Peyer's patch (tissue), 4 donors: Measurements from ENCODE around the gene TBL1X. TPM values are rescaled to one million over a fixed set of nuclear protein-coding genes. Genes with fewer than 3 reads are reported as not detected.

ENCODE experiments used
- DNase-seq, 3 donors: peaks; one replicate each; pipeline ENCODE4 v3.0.0-alpha.2; 2017 to 2019
- H3K27ac ChIP-seq, 4 donors: fragments of 200-600 bp; sonication (generic); one replicate each; pipeline ENCODE4 v1.5.1; 2016 to 2019
- H3K27me3 ChIP-seq, 2 donors: fragments of 200-600 bp; sonication (generic); one replicate each; pipeline ENCODE4 v1.5.1; 2019
- H3K36me3 ChIP-seq, 3 donors: fragments of 200-600 bp; sonication (generic); one replicate each; pipeline ENCODE4 v1.5.1; 2016 to 2019
- H3K4me1 ChIP-seq, 4 donors: fragments of 200-600 bp; sonication (generic); one replicate each; pipeline ENCODE4 v1.5.1; 2016 to 2019
- H3K4me3 ChIP-seq, 4 donors: fragments of 200-600 bp; sonication (generic); 1 replicate in 3 of 4; 2 replicates in 1 of 4; pipeline ENCODE4 v1.5.1; 2016 to 2019; ENCODE audit warnings: mild to moderate bottlenecking in 1 of 4
- H3K9me3 ChIP-seq, 4 donors: fragments of 200-600 bp; sonication (generic); one replicate each; pipeline ENCODE4 v1.5.1; 2016 to 2019; ENCODE audit warnings: mild to moderate bottlenecking in 1 of 4
- POLR2A ChIP-seq, 2 donors: fragments of 450-650 bp; IDR thresholded peaks; one replicate each; pipeline ENCODE4 v1.5.1; 2017; ENCODE audit warnings: antibody characterized with exemption in 2 of 2, mild to moderate bottlenecking in 2 of 2, moderate library complexity in 2 of 2
- total RNA-seq, 4 donors: library from RNA; depleted of rRNA; stranded (reverse); fragments of >200 nt; gene quantifications; one replicate each; pipeline ENCODE4 v1.1.0, GENCODE V29; 2016
- TF ChIP-seq, protein P1 (sequence below), 6 experiments: fragments of 450-650 bp in 4 of 6; fragments of 200-600 bp in 2 of 6; sonication (generic) in 1 of 6; IDR thresholded peaks; one replicate each; pipeline ENCODE4 v1.5.1; 2017 to 2019; ENCODE audit warnings: antibody characterized with exemption in 6 of 6, mild to moderate bottlenecking in 3 of 6, moderate library complexity in 1 of 6

TBL1X gene
- total RNA-seq, 4 donors from 2014 or later = 3.9 to 29.7 (median 5.0) TPM

DNA sequence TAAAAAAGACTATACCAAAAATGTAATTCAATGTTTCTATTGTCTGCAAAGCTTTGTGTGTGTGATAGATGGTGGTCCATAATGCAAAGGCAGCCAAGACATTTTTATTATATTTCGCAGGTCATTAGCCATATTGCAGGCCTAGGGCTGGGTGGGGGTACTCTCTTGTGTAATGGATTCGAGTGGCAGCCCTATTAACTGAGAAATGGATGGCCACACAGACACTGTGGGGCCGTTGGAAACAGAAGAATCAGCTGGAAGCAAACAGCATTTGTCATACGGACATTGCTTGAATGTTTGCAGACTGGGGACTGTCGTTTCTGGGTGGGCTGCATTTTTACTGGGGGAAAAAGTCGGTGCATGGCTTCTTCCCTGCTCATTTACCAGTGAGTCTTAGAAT, 199.4 kb downstream of the TBL1X start:
- no peak for DNase-seq
- H3K27ac ChIP-seq = no peak overlapping the region
- TF ChIP-seq, protein P1, sequence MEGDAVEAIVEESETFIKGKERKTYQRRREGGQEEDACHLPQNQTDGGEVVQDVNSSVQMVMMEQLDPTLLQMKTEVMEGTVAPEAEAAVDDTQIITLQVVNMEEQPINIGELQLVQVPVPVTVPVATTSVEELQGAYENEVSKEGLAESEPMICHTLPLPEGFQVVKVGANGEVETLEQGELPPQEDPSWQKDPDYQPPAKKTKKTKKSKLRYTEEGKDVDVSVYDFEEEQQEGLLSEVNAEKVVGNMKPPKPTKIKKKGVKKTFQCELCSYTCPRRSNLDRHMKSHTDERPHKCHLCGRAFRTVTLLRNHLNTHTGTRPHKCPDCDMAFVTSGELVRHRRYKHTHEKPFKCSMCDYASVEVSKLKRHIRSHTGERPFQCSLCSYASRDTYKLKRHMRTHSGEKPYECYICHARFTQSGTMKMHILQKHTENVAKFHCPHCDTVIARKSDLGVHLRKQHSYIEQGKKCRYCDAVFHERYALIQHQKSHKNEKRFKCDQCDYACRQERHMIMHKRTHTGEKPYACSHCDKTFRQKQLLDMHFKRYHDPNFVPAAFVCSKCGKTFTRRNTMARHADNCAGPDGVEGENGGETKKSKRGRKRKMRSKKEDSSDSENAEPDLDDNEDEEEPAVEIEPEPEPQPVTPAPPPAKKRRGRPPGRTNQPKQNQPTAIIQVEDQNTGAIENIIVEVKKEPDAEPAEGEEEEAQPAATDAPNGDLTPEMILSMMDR (IDR thresholded peaks at IDR 0.05) = no peak
- no peak for TF ChIP-seq POLR2A (IDR thresholded peaks at IDR 0.05)
- no peak overlapping the region for H3K4me3 ChIP-seq
- no peaks in the 10 kb centered on the region for H3K4me1 ChIP-seq
- H3K27me3 ChIP-seq = no peaks in the 10 kb centered on the region
- H3K36me3 ChIP-seq = no peaks in the 10 kb centered on the region
- no peaks in the 10 kb centered on the region for H3K9me3 ChIP-seq

DNA sequence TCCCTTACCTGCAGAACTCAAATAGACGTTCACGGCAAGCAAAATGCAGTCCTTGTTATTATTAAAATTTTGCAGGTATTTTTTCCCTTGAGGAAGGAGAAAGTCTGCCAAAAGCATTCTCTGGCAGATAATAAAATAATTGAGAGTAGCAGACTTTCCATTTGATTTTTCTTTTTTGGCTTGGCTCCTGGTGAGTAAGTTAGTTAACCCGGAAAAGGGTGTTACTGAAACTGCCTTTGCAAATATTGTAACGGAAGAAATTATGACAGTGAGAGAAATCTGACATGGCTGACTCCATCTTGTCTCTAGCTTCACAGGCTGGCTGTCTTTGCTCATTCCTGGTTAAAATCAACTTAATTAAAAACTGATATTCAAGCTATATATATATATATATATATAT, 200.3 kb downstream of the TBL1X start:
- TF ChIP-seq, protein P1 (IDR thresholded peaks at IDR 0.05) = no peak
- TF ChIP-seq POLR2A (IDR thresholded peaks at IDR 0.05) = no peak
- Histone ChIP-seq H3K4me3 (no peak overlapping the region), H3K9me3 (no peaks in the 10 kb centered on the region), H3K4me1 (no peaks in the 10 kb centered on the region), H3K27ac (no peak overlapping the region), H3K36me3 (no peaks in the 10 kb centered on the region), H3K27me3 (no peaks in the 10 kb centered on the region)
- DNase-seq = no peak

DNA sequence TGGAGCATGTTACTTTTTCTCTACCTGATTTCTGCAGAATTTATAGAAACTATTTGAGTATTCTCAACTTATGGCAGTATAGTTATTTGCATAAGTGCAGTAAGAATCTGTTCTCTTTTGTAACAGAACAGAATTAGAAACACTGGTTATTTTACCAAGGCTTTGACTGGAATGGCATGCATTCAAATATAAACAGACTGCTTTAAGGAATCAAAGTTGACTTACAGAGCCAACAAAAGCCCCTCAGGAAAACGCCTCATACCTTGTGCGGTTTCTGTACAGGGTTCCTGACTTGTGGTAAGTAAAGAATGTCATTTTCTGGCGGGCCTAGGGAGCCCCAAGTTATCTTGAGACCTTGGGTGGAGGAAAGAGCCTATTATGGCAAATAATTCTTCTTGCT, 203.7 kb downstream of the TBL1X start:
- no peak overlapping the region for H3K27ac ChIP-seq
- no peak for DNase-seq

DNA sequence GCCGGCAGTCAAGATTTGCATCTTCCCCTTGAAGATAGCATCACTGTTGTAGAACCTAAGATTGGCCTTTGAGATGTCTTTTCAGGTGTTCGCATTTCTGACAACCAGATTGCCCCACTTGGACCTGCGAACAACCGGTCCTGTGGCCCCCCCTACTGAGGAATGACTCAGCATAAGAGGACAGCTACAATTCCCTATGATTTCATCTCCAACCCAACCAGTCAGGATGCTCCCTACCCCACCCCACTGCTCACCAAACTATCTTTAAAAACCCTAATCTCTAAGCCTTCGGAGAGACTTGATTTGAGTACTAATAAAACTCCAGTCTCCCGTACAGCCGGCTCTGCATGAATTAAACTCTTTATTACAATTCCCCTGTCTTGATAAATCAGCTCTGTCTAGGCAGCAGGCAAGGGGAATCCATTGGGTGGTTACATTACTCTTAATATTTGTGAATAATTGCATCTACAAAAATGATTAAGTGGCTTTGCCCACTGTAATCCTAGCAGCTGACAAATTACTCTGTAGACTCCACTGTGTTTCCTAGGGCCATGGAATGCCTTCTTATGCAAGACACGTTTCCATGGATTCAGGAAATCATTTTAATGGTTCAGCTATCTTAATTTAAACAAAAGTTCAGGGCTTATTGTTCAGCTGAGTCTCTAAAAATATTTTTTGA, 205.4 kb downstream of the TBL1X start:
- H3K36me3 ChIP-seq = no peaks in the 10 kb centered on the region
- no peak overlapping the region for H3K27ac ChIP-seq
- no peak overlapping the region for H3K4me3 ChIP-seq
- DNase-seq = no peak
- no peaks in the 10 kb centered on the region for H3K27me3 ChIP-seq
- H3K9me3 ChIP-seq = no peaks in the 10 kb centered on the region
- no peaks in the 10 kb centered on the region for H3K4me1 ChIP-seq
- TF ChIP-seq, protein P1 (IDR thresholded peaks at IDR 0.05) = no peak
- TF ChIP-seq POLR2A (IDR thresholded peaks at IDR 0.05) = no peak

More for the DNA sequence above, 203.7 kb downstream of the TBL1X start:
- no peaks in the 10 kb centered on the region for H3K27me3 ChIP-seq
- TF ChIP-seq, protein P1 (IDR thresholded peaks at IDR 0.05) = no peak
- no peak for TF ChIP-seq POLR2A (IDR thresholded peaks at IDR 0.05)
- no peaks in the 10 kb centered on the region for H3K9me3 ChIP-seq
- no peaks in the 10 kb centered on the region for H3K36me3 ChIP-seq
- H3K4me3 ChIP-seq = no peak overlapping the region
- no peaks in the 10 kb centered on the region for H3K4me1 ChIP-seq

DNA sequence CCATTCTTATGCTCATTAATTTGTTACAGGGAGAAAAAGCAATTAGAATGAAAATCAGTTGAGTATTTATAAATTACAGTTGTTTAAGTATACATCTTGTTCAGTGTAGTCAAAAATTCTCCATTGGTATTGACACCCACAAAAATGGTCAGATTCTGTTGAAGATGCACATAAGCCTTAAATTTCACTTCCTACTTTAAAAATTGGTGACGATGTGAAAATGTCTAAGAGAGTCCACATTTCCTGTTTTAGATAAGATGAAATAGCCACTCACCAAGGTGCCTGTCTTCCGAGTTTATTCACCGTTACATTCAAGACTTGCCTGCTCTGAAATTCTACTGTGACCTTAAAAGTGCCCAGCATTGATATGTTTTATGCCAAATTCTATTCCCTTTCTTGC, 207.1 kb downstream of the TBL1X start:
- no peak for DNase-seq
- no peaks in the 10 kb centered on the region for H3K4me1 ChIP-seq
- H3K27ac ChIP-seq = no peak overlapping the region
- no peaks in the 10 kb centered on the region for H3K36me3 ChIP-seq
- no peaks in the 10 kb centered on the region for H3K27me3 ChIP-seq
- H3K4me3 ChIP-seq = no peak overlapping the region
- H3K9me3 ChIP-seq = no peaks in the 10 kb centered on the region
- TF ChIP-seq, protein P1 (IDR thresholded peaks at IDR 0.05) = no peak
- no peak for TF ChIP-seq POLR2A (IDR thresholded peaks at IDR 0.05)
